Activated CD4-positive, alpha-beta T cell treated with anti-CD3 and anti-CD28 coated beads, Interleukin-2, amount 50 U/mL, for 24 hours (primary cell): ENCODE data around the gene GORASP2.

ENCODE experiments used
- DNase-seq, 2 donors: peaks; one replicate each; pipeline ENCODE4 v3.0.0-alpha.2; 2020; ENCODE audit warnings: low read depth in 1 of 2, low spot score in 1 of 2

Gene GORASP2

GRCh38 chr2:170965446-170966225 is 36.6 kb downstream of the GORASP2 start:
- DNase-seq = no peak

- no peak for DNase-seq
Observed at GRCh38 chr2:170966648-170967396, 37.8 kb downstream of the GORASP2 start.

DNA sequence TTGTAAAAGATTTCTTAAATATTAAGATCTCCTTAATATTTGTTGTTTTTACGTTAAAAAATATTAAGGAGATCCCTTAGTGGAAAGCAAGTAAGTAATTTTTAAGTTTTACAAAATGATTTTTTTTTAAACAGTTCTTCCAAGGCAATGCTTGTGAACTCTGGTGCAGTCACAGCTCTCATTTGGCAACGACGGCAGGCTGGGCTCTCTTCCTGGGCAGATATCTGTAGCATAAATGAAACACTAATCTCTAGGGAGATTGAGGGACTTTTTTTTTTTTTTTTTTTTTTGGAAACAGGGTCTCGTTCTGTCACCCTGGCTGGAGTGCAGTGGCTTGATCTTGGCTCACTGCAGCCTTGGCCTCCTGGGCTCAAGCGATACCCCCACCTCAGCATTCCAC is 38.5 kb downstream of the GORASP2 start:
- no peak for DNase-seq

- DNase-seq = no peak
Observed at GRCh38 chr2:170968205-170969003, 39.4 kb downstream of the GORASP2 start.

DNA sequence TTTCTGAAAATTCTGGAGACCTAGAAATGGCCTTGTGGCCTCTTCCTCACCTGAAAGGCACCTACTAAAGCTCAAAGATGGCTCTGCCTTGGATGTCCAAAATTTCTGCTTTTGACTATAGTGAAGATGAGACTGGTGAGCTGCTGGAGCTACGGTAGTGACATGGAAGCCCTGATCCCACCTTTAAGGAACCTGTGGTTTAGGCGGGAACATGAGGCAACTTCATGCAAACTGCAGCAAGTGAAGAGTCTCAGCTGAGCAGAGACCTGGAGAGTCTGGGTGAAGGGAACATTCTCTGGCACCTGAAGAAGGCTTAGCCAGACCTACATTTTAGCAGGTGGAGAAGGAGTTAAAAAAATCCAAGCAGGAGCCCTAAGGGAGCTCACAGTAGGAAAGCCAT is 40.0 kb downstream of the GORASP2 start:
- no peak for DNase-seq

- DNase-seq = no peak
Observed at GRCh38 chr2:170969872-170970496, 40.9 kb downstream of the GORASP2 start.

- DNase-seq = no peak
Observed at GRCh38 chr2:170971071-170971470, 42.0 kb downstream of the GORASP2 start.

GRCh38 chr2:170972296-170973224 is 43.5 kb downstream of the GORASP2 start:
- DNase-seq = no peak

DNA sequence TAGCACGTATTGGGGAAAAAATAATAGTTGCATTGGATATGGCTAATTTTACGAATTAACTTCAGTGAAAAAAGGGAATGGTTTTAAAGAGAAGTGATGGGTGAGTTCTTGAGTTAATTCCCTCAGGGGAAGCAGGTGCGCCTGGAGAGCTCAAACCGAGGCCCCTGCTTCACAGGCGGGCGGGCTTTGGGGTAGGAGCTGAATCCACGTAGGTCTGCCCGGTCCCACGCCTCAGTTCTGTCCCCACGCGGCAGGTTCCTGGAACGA is 44.1 kb downstream of the GORASP2 start:
- DNase-seq = no peak

GRCh38 chr2:170973492-170974303 is 44.6 kb downstream of the GORASP2 start:
- DNase-seq = peak; percentile 77 to 84

- no peak for DNase-seq
Observed at GRCh38 chr2:170974304-170974993, 45.4 kb downstream of the GORASP2 start.

GRCh38 chr2:170975127-170975942 is 46.3 kb downstream of the GORASP2 start:
- DNase-seq = no peak

DNA sequence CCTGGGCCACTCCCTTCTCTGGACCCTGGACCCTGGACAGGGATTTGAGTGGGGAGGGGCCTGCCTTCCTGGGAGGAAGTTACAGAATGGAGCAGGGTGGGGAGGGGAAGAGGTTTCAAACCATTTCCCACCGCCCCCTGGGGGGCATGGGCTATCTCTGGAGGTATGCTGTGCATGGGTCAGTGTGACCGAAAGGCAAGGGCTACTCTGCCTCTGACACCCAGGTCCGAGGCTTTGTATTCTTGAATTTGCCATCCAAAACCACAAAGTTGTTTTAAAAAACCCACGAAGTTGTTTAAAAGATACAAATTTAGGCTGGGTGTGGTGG is 46.9 kb downstream of the GORASP2 start:
- no peak for DNase-seq

DNA sequence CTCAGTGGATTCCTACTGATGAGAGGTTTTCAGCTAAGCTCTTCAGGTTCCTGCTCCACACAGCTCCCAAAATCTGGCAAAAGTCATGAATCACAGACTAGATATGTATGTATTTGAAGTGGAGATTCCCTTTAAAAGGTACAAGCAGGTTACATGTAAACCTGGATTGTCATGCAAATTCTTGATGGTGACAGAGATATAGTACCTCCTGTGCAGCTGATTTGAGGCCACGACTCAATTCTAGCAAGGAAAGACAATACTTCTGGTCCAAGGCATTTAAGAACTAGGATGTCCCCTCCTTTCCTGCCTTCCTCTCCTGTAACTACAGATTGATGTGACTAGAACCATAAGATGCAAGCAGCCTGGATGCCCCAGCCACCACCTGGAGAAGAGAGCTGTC is 55.0 kb downstream of the GORASP2 start:
- no peak for DNase-seq

- DNase-seq = no peak
Observed at GRCh38 chr2:170985407-170985806, 56.4 kb downstream of the GORASP2 start.

DNA sequence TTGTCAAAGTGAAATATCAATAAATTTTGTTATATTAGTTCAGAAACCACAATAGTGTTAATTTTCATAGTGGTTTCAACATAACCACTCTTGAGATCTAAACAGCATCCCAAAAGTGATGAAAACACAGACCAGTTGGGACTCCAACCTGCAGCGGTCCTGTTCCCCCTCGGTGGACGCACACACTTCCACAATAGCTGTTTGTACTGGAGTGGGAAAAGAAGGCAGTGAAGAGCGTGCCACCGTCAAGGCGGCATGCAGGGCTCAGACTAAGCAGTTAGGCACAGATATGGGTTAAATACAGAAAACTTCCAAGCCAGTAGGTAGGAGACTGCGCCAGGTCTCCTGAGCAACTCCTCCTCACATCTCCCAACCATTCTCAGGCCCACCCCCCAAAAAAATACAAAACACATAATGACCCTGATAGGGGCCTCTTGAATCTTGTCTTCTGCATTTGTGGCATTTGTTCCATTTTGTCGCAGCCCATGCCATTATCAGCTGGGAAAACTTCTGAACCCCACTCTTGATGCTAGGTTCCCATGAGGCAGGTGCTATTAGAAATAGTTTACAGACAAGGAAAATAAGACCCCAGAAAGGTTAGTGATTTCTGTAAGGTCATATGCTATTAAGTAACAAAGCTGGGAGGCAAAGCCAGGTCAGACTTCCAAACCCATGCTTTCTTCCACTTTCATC is 57.7 kb downstream of the GORASP2 start:
- DNase-seq = no peak

DNA sequence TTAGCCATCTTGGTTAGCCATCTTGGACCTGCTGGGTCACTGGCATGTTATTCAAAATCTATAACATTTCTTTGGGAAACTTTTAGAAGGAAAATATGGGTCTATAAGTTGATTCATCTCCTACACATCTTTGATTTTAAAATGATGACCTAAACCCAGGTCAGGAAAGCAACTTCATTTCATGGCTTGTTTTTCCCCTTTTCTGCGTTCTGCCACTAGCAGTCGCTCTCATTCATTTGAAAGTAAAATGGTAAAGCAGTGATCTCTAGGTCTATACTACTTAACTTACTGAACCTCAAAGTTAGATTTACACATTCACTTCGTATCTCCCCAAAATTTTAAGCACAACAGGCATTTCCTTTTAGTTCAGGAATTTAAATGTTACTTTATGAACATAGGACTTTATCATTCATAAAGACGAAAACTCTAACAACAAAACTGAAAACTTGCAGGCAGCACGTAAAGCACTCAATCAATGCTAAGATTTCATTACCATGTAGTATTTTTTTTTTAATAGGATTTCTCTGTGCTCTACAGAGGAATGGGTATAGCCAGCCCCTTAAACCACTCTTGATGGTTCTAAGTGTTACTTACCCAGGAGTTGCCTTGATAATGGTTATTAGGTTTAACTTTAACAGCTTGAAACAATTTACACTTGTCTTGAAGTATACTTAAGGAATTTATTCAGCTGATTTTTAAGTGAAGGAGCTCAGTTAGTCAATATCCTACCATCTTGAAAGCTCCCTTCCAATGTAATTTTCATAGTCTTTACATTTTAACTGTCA is 62.5 kb downstream of the GORASP2 start:
- DNase-seq = no peak
